ENCODE results near the gene TMEM87B.
A peak's percentile ranks its signal among the peaks of the same experiment; 100 is the strongest.

The TMEM87B gene

DNA sequence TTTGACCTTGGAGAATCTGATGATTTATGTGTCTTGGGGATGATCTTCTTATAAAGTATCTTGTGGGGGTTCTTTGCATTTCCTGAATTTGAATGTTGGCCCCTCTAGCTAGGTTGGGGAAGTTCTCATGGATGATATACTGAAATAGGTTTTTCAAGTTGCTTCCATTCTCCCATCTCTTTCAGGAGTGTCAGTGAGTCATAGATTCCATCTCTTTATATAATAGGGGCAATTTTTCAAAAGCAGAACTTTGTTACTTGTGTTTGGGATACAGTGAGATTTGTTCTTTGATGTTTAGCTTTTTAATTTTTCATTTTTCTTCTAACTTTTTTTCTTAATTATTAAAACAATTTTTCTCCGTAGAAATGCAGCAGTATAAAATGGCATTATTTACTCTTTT, 19.4 kb downstream of the TMEM87B start:
- Histone ChIP-seq H3K56ac (ENCODE audit: low read length) (no peak overlapping the region), H3K4me3 (ENCODE audit: low read length) (no peak overlapping the region), H4K8ac (ENCODE audit: low read depth, low read length) (no peak overlapping the region), H3K79me1 (ENCODE audit: low read length) (no peaks in the 10 kb centered on the region), H3K27me3 (ENCODE audit: insufficient read depth, low read length, poor library complexity) (no peaks in the 10 kb centered on the region), H3K4me1 (ENCODE audit: control insufficient read depth, low read depth, low read length) (no peaks in the 10 kb centered on the region), H2BK5ac (ENCODE audit: low read length) (no peak overlapping the region), H2AK5ac (ENCODE audit: low read length) (no peak overlapping the region), H3K4me2 (ENCODE audit: low read length) (no peak overlapping the region), H3K79me2 (ENCODE audit: control insufficient read depth, insufficient read depth, low read length) (no peaks in the 10 kb centered on the region), H3K36me3 (ENCODE audit: control insufficient read depth, insufficient read depth, low read length) (no peaks in the 10 kb centered on the region), H2BK120ac (ENCODE audit: low read depth, low read length) (no peak overlapping the region), H2BK15ac (replicated peaks; ENCODE audit: low read depth) (no peak overlapping the region), H3K18ac (ENCODE audit: low read length) (no peak overlapping the region), H4K5ac (ENCODE audit: low read length) (no peak overlapping the region), H3K23ac (ENCODE audit: low read length) (no peak overlapping the region), H3K9ac (ENCODE audit: low read length) (no peak overlapping the region), H3K4ac (ENCODE audit: low read depth, low read length) (no peak overlapping the region), H3K27ac (ENCODE audit: low read depth, low read length) (no peak overlapping the region)
- DNase-seq, result no peak
- WGBS (ENCODE audit: extremely low coverage, insufficient coverage, low lambda C conversion rate), result 100% methylated on average over 1 of the region's 1 CpG

- no peak overlapping the region for H3K18ac ChIP-seq (ENCODE audit: low read length)
- no peak for DNase-seq
- no peak overlapping the region for H2BK120ac ChIP-seq (ENCODE audit: low read depth, low read length)
- H4K5ac ChIP-seq (ENCODE audit: low read length), result no peak overlapping the region
- no peak overlapping the region for H2AK5ac ChIP-seq (ENCODE audit: low read length)
- H3K4ac ChIP-seq (ENCODE audit: low read depth, low read length), result no peak overlapping the region
- H3K27ac ChIP-seq (ENCODE audit: low read depth, low read length), result no peak overlapping the region
- no peak overlapping the region for H3K9ac ChIP-seq (ENCODE audit: low read length)
- H3K79me1 ChIP-seq (ENCODE audit: low read length), result no peaks in the 10 kb centered on the region
- H3K56ac ChIP-seq (ENCODE audit: low read length), result no peak overlapping the region
- no peak overlapping the region for H3K4me2 ChIP-seq (ENCODE audit: low read length)
- no peaks in the 10 kb centered on the region for H3K27me3 ChIP-seq (ENCODE audit: insufficient read depth, low read length, poor library complexity)
- H3K23ac ChIP-seq (ENCODE audit: low read length), result no peak overlapping the region
- H3K36me3 ChIP-seq (ENCODE audit: control insufficient read depth, insufficient read depth, low read length), result no peaks in the 10 kb centered on the region
- no peak overlapping the region for H4K8ac ChIP-seq (ENCODE audit: low read depth, low read length)
- no peak overlapping the region for H2BK15ac ChIP-seq (replicated peaks; ENCODE audit: low read depth)
- no peaks in the 10 kb centered on the region for H3K79me2 ChIP-seq (ENCODE audit: control insufficient read depth, insufficient read depth, low read length)
- 100% methylated on average over 1 of the region's 8 CpGs for WGBS (ENCODE audit: extremely low coverage, insufficient coverage, low lambda C conversion rate)
- no peaks in the 10 kb centered on the region for H3K4me1 ChIP-seq (ENCODE audit: control insufficient read depth, low read depth, low read length)
- no peak overlapping the region for H3K4me3 ChIP-seq (ENCODE audit: low read length)
- H2BK5ac ChIP-seq (ENCODE audit: low read length), result no peak overlapping the region
Measured at GRCh38 chr2:112075490-112076260, 20.6 kb downstream of the TMEM87B start.

DNA sequence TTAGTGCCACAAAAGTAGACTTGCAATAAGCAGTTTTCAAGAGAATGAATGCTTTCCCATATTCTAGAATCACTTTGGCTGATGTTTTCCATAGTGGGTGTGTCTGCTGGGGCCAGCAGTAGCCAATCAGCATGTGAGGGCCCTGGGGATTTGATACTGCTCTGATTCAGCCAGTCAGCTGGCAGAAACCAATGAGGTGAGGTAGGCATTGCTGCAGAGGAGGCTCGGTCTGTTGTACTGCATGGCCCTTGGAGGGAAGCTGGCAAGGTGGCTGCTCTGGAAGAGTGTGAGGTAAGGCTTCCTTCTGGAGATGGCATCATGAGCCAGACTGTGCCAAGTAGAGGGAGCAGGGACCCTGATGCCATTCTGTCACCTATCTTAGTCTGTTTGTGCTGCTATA, 22.7 kb downstream of the TMEM87B start:
- Histone ChIP-seq H3K79me1 (ENCODE audit: low read length) (no peaks in the 10 kb centered on the region), H2BK5ac (ENCODE audit: low read length) (no peak overlapping the region), H4K8ac (ENCODE audit: low read depth, low read length) (no peak overlapping the region), H3K18ac (ENCODE audit: low read length) (no peak overlapping the region), H3K79me2 (ENCODE audit: control insufficient read depth, insufficient read depth, low read length) (no peaks in the 10 kb centered on the region), H3K9ac (ENCODE audit: low read length) (no peak overlapping the region), H2BK120ac (ENCODE audit: low read depth, low read length) (no peak overlapping the region), H3K56ac (ENCODE audit: low read length) (no peak overlapping the region), H2BK15ac (replicated peaks; ENCODE audit: low read depth) (no peak overlapping the region), H3K27ac (ENCODE audit: low read depth, low read length) (no peak overlapping the region), H3K4ac (ENCODE audit: low read depth, low read length) (no peak overlapping the region), H2AK5ac (ENCODE audit: low read length) (no peak overlapping the region), H3K4me2 (ENCODE audit: low read length) (no peak overlapping the region), H3K4me1 (ENCODE audit: control insufficient read depth, low read depth, low read length) (no peaks in the 10 kb centered on the region), H3K36me3 (ENCODE audit: control insufficient read depth, insufficient read depth, low read length) (peaks cover 1% of the 10 kb centered on the region), H3K4me3 (ENCODE audit: low read length) (no peak overlapping the region), H4K5ac (ENCODE audit: low read length) (no peak overlapping the region), H3K27me3 (ENCODE audit: insufficient read depth, low read length, poor library complexity) (no peaks in the 10 kb centered on the region), H3K23ac (ENCODE audit: low read length) (no peak overlapping the region)
- no CpG with 5 or more reads among the region's 1 CpG for WGBS (ENCODE audit: extremely low coverage, insufficient coverage, low lambda C conversion rate)
- DNase-seq, result peak; percentile 30

DNA sequence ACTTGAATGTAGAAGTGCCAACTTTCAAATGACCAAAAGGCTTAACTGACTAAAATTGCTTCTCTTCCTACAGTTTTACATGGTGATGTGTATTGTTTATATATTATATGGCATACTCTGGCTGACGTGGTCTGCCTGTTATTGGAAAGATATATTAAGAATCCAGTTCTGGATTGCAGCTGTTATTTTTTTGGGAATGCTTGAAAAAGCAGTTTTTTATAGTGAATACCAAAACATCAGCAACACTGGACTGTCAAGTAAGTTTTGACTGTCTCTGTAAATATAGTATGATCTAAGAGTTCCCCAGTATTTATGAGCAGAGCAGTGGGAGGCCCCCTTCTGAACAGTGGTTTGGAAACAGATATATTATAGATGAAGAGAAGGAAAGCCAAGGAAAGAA, 26.2 kb downstream of the TMEM87B start:
- H3K4ac ChIP-seq (ENCODE audit: low read depth, low read length), result no peak overlapping the region
- no peaks in the 10 kb centered on the region for H3K79me1 ChIP-seq (ENCODE audit: low read length)
- H3K27ac ChIP-seq (ENCODE audit: low read depth, low read length), result no peak overlapping the region
- no peak overlapping the region for H4K5ac ChIP-seq (ENCODE audit: low read length)
- H4K8ac ChIP-seq (ENCODE audit: low read depth, low read length), result no peak overlapping the region
- no peak overlapping the region for H2AK5ac ChIP-seq (ENCODE audit: low read length)
- H3K36me3 ChIP-seq (ENCODE audit: control insufficient read depth, insufficient read depth, low read length), result peaks cover 3% of the 10 kb centered on the region
- no peak overlapping the region for H2BK120ac ChIP-seq (ENCODE audit: low read depth, low read length)
- H3K4me3 ChIP-seq (ENCODE audit: low read length), result no peak overlapping the region
- no peak overlapping the region for H3K56ac ChIP-seq (ENCODE audit: low read length)
- H3K27me3 ChIP-seq (ENCODE audit: insufficient read depth, low read length, poor library complexity), result no peaks in the 10 kb centered on the region
- no CpG with 5 or more reads among the region's 1 CpG for whole genome bisulfite sequencing (ENCODE audit: extremely low coverage, insufficient coverage, low lambda C conversion rate)
- no peak overlapping the region for H3K23ac ChIP-seq (ENCODE audit: low read length)
- no peak overlapping the region for H3K4me2 ChIP-seq (ENCODE audit: low read length)
- H3K9ac ChIP-seq (ENCODE audit: low read length), result no peak overlapping the region
- H3K4me1 ChIP-seq (ENCODE audit: control insufficient read depth, low read depth, low read length), result no peaks in the 10 kb centered on the region
- H3K18ac ChIP-seq (ENCODE audit: low read length), result no peak overlapping the region
- DNase-seq, result no peak
- no peaks in the 10 kb centered on the region for H3K79me2 ChIP-seq (ENCODE audit: control insufficient read depth, insufficient read depth, low read length)
- H2BK15ac ChIP-seq (replicated peaks; ENCODE audit: low read depth), result no peak overlapping the region
- no peak overlapping the region for H2BK5ac ChIP-seq (ENCODE audit: low read length)

GRCh38 chr2:112084689-112085374, 29.8 kb downstream of the TMEM87B start:
- no peak overlapping the region for H3K23ac ChIP-seq (ENCODE audit: low read length)
- H2BK5ac ChIP-seq (ENCODE audit: low read length), result no peak overlapping the region
- no peak overlapping the region for H3K4me3 ChIP-seq (ENCODE audit: low read length)
- no peak overlapping the region for H3K4ac ChIP-seq (ENCODE audit: low read depth, low read length)
- no peaks in the 10 kb centered on the region for H3K79me1 ChIP-seq (ENCODE audit: low read length)
- no peak overlapping the region for H3K9ac ChIP-seq (ENCODE audit: low read length)
- no peak overlapping the region for H3K56ac ChIP-seq (ENCODE audit: low read length)
- H3K18ac ChIP-seq (ENCODE audit: low read length), result no peak overlapping the region
- no peak overlapping the region for H3K27ac ChIP-seq (ENCODE audit: low read depth, low read length)
- DNase-seq, result no peak
- H4K8ac ChIP-seq (ENCODE audit: low read depth, low read length), result no peak overlapping the region
- H3K4me2 ChIP-seq (ENCODE audit: low read length), result no peak overlapping the region
- no peaks in the 10 kb centered on the region for H3K79me2 ChIP-seq (ENCODE audit: control insufficient read depth, insufficient read depth, low read length)
- H3K4me1 ChIP-seq (ENCODE audit: control insufficient read depth, low read depth, low read length), result no peaks in the 10 kb centered on the region
- no peak overlapping the region for H4K5ac ChIP-seq (ENCODE audit: low read length)
- H3K36me3 ChIP-seq (ENCODE audit: control insufficient read depth, insufficient read depth, low read length), result peaks cover 9% of the 10 kb centered on the region
- H3K27me3 ChIP-seq (ENCODE audit: insufficient read depth, low read length, poor library complexity), result no peaks in the 10 kb centered on the region
- H2AK5ac ChIP-seq (ENCODE audit: low read length), result no peak overlapping the region
- WGBS (ENCODE audit: extremely low coverage, insufficient coverage, low lambda C conversion rate), result no CpG with 5 or more reads among the region's 4 CpGs
- H2BK15ac ChIP-seq (replicated peaks; ENCODE audit: low read depth), result no peak overlapping the region
- no peak overlapping the region for H2BK120ac ChIP-seq (ENCODE audit: low read depth, low read length)

- Histone ChIP-seq H3K9ac (ENCODE audit: low read length) (no peak overlapping the region), H3K79me1 (ENCODE audit: low read length) (no peaks in the 10 kb centered on the region), H3K23ac (ENCODE audit: low read length) (no peak overlapping the region), H2AK5ac (ENCODE audit: low read length) (no peak overlapping the region), H3K18ac (ENCODE audit: low read length) (no peak overlapping the region), H2BK5ac (ENCODE audit: low read length) (no peak overlapping the region), H3K36me3 (ENCODE audit: control insufficient read depth, insufficient read depth, low read length) (peaks cover 9% of the 10 kb centered on the region), H3K4ac (ENCODE audit: low read depth, low read length) (no peak overlapping the region), H3K27ac (ENCODE audit: low read depth, low read length) (no peak overlapping the region), H3K4me2 (ENCODE audit: low read length) (no peak overlapping the region), H4K5ac (ENCODE audit: low read length) (no peak overlapping the region), H2BK120ac (ENCODE audit: low read depth, low read length) (no peak overlapping the region), H3K4me1 (ENCODE audit: control insufficient read depth, low read depth, low read length) (no peaks in the 10 kb centered on the region), H4K8ac (ENCODE audit: low read depth, low read length) (no peak overlapping the region), H3K27me3 (ENCODE audit: insufficient read depth, low read length, poor library complexity) (no peaks in the 10 kb centered on the region), H3K56ac (ENCODE audit: low read length) (no peak overlapping the region), H3K79me2 (ENCODE audit: control insufficient read depth, insufficient read depth, low read length) (no peaks in the 10 kb centered on the region), H2BK15ac (replicated peaks; ENCODE audit: low read depth) (no peak overlapping the region), H3K4me3 (ENCODE audit: low read length) (no peak overlapping the region)
- no peak for DNase-seq
Measured at GRCh38 chr2:112085375-112085730, 30.3 kb downstream of the TMEM87B start.

All from mesendoderm (in vitro differentiated cells).